Vagina (tissue), 2 donors: ENCODE data around the gene ING1.

ENCODE experiments used
- CTCF ChIP-seq, 3 experiments: fragments of 450-650 bp in 2 of 3; fragments of 200-600 bp in 1 of 3; sonication (generic) in 1 of 3; IDR thresholded peaks; one replicate each; pipeline ENCODE4 v1.5.1; 2017 to 2019; ENCODE audit warnings: antibody characterized with exemption in 3 of 3, mild to moderate bottlenecking in 2 of 3, moderate library complexity in 2 of 3
- POLR2A ChIP-seq, 2 donors: fragments of 450-650 bp; IDR thresholded peaks; one replicate each; pipeline ENCODE4 v1.6.1; 2017; ENCODE audit warnings: antibody characterized with exemption in 2 of 2, mild to moderate bottlenecking in 2 of 2, moderate library complexity in 2 of 2
- POLR2AphosphoS5 ChIP-seq, 2 donors: sonication (generic); formaldehyde crosslinking; IDR thresholded peaks; one replicate each; pipeline ENCODE4 v1.9.0; 2017; ENCODE audit warnings: antibody characterized with exemption in 2 of 2, mild to moderate bottlenecking in 2 of 2, low read depth in 1 of 2; ENCODE audit not compliant: insufficient read depth in 1 of 2

DNA sequence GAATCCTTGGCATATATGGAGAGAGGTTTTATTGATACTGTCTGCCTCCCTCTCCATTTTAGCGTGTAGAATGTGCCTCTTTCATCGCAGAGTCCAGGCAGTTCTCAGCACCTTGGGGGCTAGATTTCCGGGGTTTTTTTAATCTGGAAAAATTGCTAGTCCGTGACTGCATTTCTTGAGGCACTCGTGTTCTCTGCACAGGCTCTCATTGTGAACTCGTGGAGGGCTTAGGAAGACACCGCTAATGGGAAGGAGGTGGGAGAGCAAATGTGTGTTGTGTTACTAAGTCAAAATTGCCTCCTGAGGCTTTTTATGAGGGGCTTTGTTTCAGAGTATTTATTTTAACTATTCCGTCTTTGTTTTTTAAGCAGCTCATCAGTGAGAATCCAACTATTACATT lies 10.1 kb downstream of the ING1 start:
- TF ChIP-seq POLR2A (IDR thresholded peaks at IDR 0.05) (no peak), CTCF (IDR thresholded peaks at IDR 0.05) (no peak), POLR2AphosphoS5 (IDR thresholded peaks at IDR 0.05; ENCODE audit: insufficient read depth in 1 of 2, low read depth in 1 of 2) (no peak)
